GM12875 (cell line): ENCODE results near the gene CASZ1.

Experiments used
- H3K4me3 ChIP-seq: one replicate; pipeline ENCODE4 v1.5.1; 2011; ENCODE audit warnings: low read depth, low read length, control low read depth
- CTCF ChIP-seq: IDR thresholded peaks from 2 replicates; pipeline ENCODE4 v1.5.1; 2011; ENCODE audit warnings: low read depth, mild to moderate bottlenecking, control low read depth, inconsistent platforms, low read length, moderate library complexity, borderline replicate concordance; ENCODE audit not compliant: insufficient read depth

The CASZ1 gene

DNA sequence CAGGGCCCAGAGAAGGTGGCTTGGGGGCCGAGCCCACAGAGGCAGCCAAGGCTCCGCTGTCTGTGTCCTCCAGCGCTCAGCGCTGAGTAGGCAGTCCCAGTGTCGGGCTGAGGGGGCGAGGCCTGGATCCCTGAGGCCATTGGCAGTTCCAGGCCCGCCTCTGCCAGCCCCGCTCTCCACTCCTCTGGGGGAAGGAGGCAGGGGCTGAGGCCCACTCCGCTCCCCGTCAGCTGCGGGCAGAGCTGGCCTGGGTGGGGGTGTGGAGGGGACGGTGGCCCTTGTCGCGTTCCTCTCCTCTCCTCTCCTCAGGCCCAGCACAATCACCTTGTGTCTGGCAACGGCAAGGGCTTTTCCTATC, 132.8 kb downstream of the CASZ1 start:
- TF ChIP-seq CTCF: no peak
- H3K4me3 ChIP-seq: no peak overlapping the region

DNA sequence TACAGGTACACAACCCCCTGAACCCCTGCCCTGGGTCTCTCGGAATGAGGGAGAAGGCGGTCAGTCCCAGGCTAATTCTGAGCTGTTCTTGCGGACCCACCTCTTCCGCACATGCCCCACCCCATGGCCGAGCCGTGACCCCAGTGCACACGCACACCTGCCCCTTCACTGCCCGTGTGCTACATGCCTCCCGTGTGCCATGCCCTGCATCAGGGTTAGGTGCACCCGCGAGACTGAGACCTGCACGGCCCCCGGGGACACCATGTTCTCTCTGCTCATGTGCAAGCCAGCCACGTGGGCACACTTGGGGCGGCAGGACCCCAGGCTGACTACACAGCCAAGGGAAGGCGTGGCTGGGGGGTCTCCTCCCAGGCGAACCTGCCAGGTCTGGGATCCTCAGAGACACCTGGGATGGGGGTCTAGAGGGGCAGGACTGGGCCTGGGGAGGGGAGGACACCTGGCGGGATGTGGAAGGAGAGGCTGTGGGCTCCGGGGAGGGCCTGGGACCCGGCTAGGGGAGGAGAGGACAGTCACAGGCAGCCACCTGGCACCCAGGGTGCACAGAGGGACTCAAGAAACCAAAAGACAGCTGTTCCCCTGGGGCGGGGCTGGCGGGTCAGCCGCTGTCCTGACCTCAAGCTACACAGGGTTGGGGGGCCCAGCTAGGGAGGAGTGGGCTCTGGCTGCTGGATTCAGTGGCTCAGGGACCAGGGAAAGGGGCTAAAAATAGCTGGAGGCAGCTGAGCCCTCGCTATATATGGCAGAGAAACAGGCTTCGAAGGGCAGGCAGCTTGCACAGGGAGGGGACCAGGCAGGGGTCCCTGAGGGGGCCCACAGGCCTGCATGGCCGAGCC, 133.4 kb downstream of the CASZ1 start:
- no peak overlapping the region for H3K4me3 ChIP-seq
- TF ChIP-seq CTCF: no peak

- no peak overlapping the region for H3K4me3 ChIP-seq
Measured at GRCh38 chr1:10662090-10662688, 134.3 kb downstream of the CASZ1 start.

DNA sequence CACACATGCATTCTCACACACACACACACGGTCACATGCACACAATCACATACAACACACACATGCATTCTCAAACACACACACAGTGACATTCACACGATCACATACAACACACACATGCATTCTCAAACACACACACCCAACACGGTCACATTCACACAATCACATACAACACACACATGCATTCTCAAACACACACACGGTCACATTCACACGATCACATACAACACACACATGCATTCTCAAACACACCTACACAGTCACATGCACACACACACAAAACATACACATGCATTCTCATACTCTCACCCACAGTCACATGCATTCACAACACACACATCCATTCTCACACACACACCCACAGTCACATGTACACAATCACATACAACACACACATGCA, 135.0 kb downstream of the CASZ1 start:
- H3K4me3 ChIP-seq: no peak overlapping the region
- no peak for TF ChIP-seq CTCF

More at GRCh38 chr1:10662090-10662688, 134.3 kb downstream of the CASZ1 start:
- no peak for TF ChIP-seq CTCF

DNA sequence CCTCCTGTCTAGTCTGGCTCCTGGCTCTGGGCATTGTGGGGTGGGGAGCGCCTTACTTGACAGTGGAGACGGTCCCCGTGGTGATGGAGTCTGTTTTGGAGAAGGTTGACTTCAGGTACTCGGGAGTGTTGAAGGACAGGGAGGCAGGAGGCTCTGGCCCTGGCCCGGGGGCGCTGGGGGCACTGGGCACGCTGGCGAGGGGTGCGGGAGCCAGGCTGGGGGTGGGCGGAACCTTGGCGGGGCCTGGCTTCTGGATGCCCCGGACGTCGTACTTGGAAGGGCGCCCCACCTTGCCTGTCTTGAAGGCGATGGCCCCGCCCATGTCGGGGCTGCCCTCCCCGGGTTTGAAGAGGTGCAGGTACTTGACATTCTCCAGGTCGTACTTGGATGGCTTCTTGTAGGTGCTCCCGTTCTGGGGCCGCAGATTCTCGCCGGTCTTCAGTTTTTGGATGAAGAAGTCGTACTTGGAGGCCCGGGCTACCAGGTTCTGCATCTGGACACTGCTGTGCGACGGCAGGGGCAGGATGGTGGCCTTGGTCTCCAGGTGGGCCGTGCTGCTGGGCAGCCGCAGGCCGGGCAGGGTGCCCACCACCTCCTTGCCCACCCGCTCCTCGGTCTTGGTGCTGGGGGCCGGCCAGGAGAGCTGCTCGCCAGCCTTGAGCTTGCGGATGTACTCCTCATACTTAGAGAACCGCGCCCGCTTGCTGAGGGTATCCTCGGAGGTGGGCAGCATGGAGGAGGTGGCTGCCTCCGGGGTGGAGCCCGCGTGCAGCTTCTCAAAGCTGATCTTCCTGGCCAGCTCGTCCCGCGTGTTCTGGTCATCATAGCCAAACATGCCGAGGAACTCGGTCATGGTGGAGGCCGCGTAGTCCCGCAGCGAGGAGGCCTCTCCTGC, 136.6 kb downstream of the CASZ1 start:
- H3K4me3 ChIP-seq: no peak overlapping the region
- no peak for TF ChIP-seq CTCF

GRCh38 chr1:10659218-10659617, 137.2 kb downstream of the CASZ1 start:
- H3K4me3 ChIP-seq: no peak overlapping the region
- TF ChIP-seq CTCF: no peak
